H1 (cell line): ENCODE data around the gene CCNC. TPM values are rescaled to one million over a fixed set of nuclear protein-coding genes. Genes with fewer than 3 reads are reported as not detected.
A peak's percentile ranks its signal among the peaks of the same experiment; 100 is the strongest.

Experiments
- CTCF ChIA-PET: fragments of 300-600 bp; sonication (Branson Sonifier 250); formaldehyde crosslinking; loops from one replicate; lab custom pipeline; 2021; ENCODE audit not compliant: partially characterized antibody; lab: Charles Lee
- POLR2A ChIA-PET: fragments of 300-600 bp; sonication (Branson Sonifier 250); formaldehyde crosslinking; loops from one replicate; lab custom pipeline; 2021; ENCODE audit warnings: inconsistent platforms; ENCODE audit not compliant: partially characterized antibody; lab: Charles Lee
- DNase-seq, 2 experiments: peaks; one replicate each; pipeline versions ENCODE4 v3.0.0 to v3.0.0-alpha.2; 2010 to 2022; ENCODE audit warnings: low spot score in 2 of 2, low read depth in 1 of 2, mixed read lengths in 1 of 2
- FAIRE-seq: peaks from 2 replicates; lab custom pipeline; 2011; peaks lifted over from hg19 to GRCh38; lab: Jason Lieb, UNC
- H2AFZ ChIP-seq: 2 replicates; pipeline ENCODE4 v1.8.1; 2012; ENCODE audit warnings: low read length, inconsistent platforms
- H2AK5ac ChIP-seq: 2 replicates; pipeline ENCODE4 v1.6.1; 2013; ENCODE audit warnings: low read depth, low read length
- H2BK120ac ChIP-seq: replicated peaks from 2 replicates; pipeline ENCODE3; 2013; ENCODE audit warnings: low read depth, low read length, inconsistent platforms
- H2BK12ac ChIP-seq: 2 replicates; pipeline ENCODE4 v1.6.1; 2013; ENCODE audit warnings: low read depth, low read length
- H2BK15ac ChIP-seq: 2 replicates; pipeline ENCODE4 v1.6.1; 2013; ENCODE audit warnings: low read length
- H2BK20ac ChIP-seq: 2 replicates; pipeline ENCODE4 v1.6.1; 2013; ENCODE audit warnings: low read length
- H2BK5ac ChIP-seq: 2 replicates; pipeline ENCODE4 v1.6.1; 2013; ENCODE audit warnings: low read depth, low read length
- H3K14ac ChIP-seq: 2 replicates; pipeline ENCODE4 v1.6.1; 2013; ENCODE audit warnings: inconsistent platforms; ENCODE audit not compliant: insufficient read length
- H3K18ac ChIP-seq: 2 replicates; pipeline ENCODE4 v1.6.1; 2013; ENCODE audit warnings: low read length; ENCODE audit errors: extremely low read depth
- H3K23ac ChIP-seq: 2 replicates; pipeline ENCODE4 v1.6.1; 2013; ENCODE audit warnings: inconsistent platforms; ENCODE audit not compliant: insufficient read length
- H3K23me2 ChIP-seq: 2 replicates; pipeline ENCODE4 v1.6.1; 2013; ENCODE audit warnings: low read depth, low read length
- H3K27ac ChIP-seq: 2 replicates; pipeline ENCODE4 v1.6.1; 2011; ENCODE audit warnings: low read depth, low read length, inconsistent platforms
- H3K27me3 ChIP-seq, 4 experiments: replicated peaks in 1 of 4; 1 replicate in 1 of 4; 2 replicates in 3 of 4; pipeline versions ENCODE4 v1.6.1 to v1.8.1; 2011 to 2013; ENCODE audit warnings: low read length in 3 of 4, mild to moderate bottlenecking in 3 of 4, inconsistent platforms in 2 of 4, mixed read lengths in 2 of 4, moderate library complexity in 1 of 4; ENCODE audit not compliant: control insufficient read depth in 3 of 4, insufficient read depth in 3 of 4; ENCODE audit errors: extremely low read depth in 1 of 4
- H3K36me3 ChIP-seq, 4 experiments: 2 replicates each; pipeline versions ENCODE4 v1.6.1 to v1.8.1; 2011 to 2013; ENCODE audit warnings: mild to moderate bottlenecking in 4 of 4, low read length in 3 of 4, moderate library complexity in 2 of 4, control low read depth in 1 of 4, inconsistent platforms in 1 of 4; ENCODE audit not compliant: insufficient read depth in 4 of 4, control insufficient read depth in 2 of 4
- H3K4ac ChIP-seq: replicated peaks from 2 replicates; pipeline ENCODE3; 2013; ENCODE audit warnings: low read length, low read depth, mixed read lengths, inconsistent platforms; ENCODE audit not compliant: insufficient read length
- H3K4me1 ChIP-seq, 4 experiments: replicated peaks in 1 of 4; 1 replicate in 1 of 4; 2 replicates in 3 of 4; pipeline versions ENCODE4 v1.6.1 to v1.8.1; 2011 to 2013; ENCODE audit warnings: low read length in 3 of 4, inconsistent platforms in 2 of 4, mixed read lengths in 1 of 4; ENCODE audit not compliant: insufficient read depth in 4 of 4, control insufficient read depth in 3 of 4
- H3K4me2 ChIP-seq, 2 experiments: 2 replicates each; pipeline versions ENCODE4 v1.6.1 to v1.8.1; 2011 to 2013; ENCODE audit warnings: low read depth in 2 of 2, low read length in 2 of 2, control low read depth in 1 of 2, inconsistent platforms in 1 of 2, mild to moderate bottlenecking in 1 of 2; ENCODE audit not compliant: insufficient read depth in 1 of 2
- H3K4me3 ChIP-seq, 4 experiments: fragments of 200-600, 300-600 bp in 1 of 4; sonication (generic), shearing (Covaris generic), sonication (Bioruptor Twin) in 1 of 4; 2 replicates each; pipeline versions ENCODE4 v1.5.1 to v1.8.1; 2011 to 2016; ENCODE audit warnings: low read length in 4 of 4, low read depth in 3 of 4, control low read depth in 2 of 4, inconsistent platforms in 2 of 4, mild to moderate bottlenecking in 2 of 4, mixed read lengths in 1 of 4, moderate library complexity in 1 of 4; ENCODE audit not compliant: insufficient read depth in 2 of 4; ENCODE audit errors: extremely low read depth in 1 of 4
- H3K56ac ChIP-seq: replicated peaks from 2 replicates; pipeline ENCODE3; 2013; ENCODE audit warnings: low read depth, mild to moderate bottlenecking, mixed read lengths, low read length, inconsistent platforms; ENCODE audit not compliant: insufficient read length
- H3K79me1 ChIP-seq: 2 replicates; pipeline ENCODE4 v1.6.1; 2013; ENCODE audit warnings: low read depth, low read length, control low read depth
- H3K79me2 ChIP-seq, 2 experiments: 2 replicates each; pipeline versions ENCODE4 v1.6.1 to v1.8.1; 2012 to 2013; ENCODE audit warnings: low read length in 2 of 2, mild to moderate bottlenecking in 2 of 2, inconsistent platforms in 1 of 2; ENCODE audit not compliant: insufficient read depth in 2 of 2, control insufficient read depth in 1 of 2
- H3K9ac ChIP-seq, 4 experiments: replicated peaks in 1 of 4; 1 replicate in 1 of 4; 2 replicates in 3 of 4; pipeline versions ENCODE4 v1.6.1 to v1.8.1; 2011 to 2013; ENCODE audit warnings: low read depth in 3 of 4, low read length in 3 of 4, control low read depth in 2 of 4, mild to moderate bottlenecking in 2 of 4, moderate library complexity in 2 of 4, inconsistent platforms in 1 of 4; ENCODE audit errors: extremely low read depth in 1 of 4
- H3K9me3 ChIP-seq, 2 experiments: 2 replicates each; pipeline versions ENCODE4 v1.6.1 to v1.8.1; 2012 to 2013; ENCODE audit warnings: mild to moderate bottlenecking in 2 of 2, moderate library complexity in 2 of 2, control low read depth in 1 of 2, inconsistent platforms in 1 of 2, low read depth in 1 of 2, low read length in 1 of 2, mixed read lengths in 1 of 2; ENCODE audit not compliant: insufficient read depth in 2 of 2
- H4K20me1 ChIP-seq, 2 experiments: replicated peaks in 1 of 2; 2 replicates each; pipeline versions ENCODE3 to v1.8.1; 2011 to 2013; ENCODE audit warnings: inconsistent platforms in 2 of 2, low read length in 2 of 2, mild to moderate bottlenecking in 1 of 2; ENCODE audit not compliant: insufficient read depth in 2 of 2, control insufficient read depth in 1 of 2
- H4K5ac ChIP-seq: 2 replicates; pipeline ENCODE4 v1.6.1; 2013; ENCODE audit warnings: low read length, low read depth, mixed read lengths, inconsistent platforms; ENCODE audit not compliant: insufficient read length
- H4K8ac ChIP-seq: 2 replicates; pipeline ENCODE4 v1.8.0; 2013; ENCODE audit warnings: mild to moderate bottlenecking, moderate library complexity, low read length, inconsistent platforms; ENCODE audit not compliant: insufficient read depth; ENCODE audit errors: extremely low read depth
- H4K91ac ChIP-seq: replicated peaks from 2 replicates; pipeline ENCODE3; 2013; ENCODE audit warnings: low read length, mixed read lengths, inconsistent platforms; ENCODE audit not compliant: insufficient read length
- BRCA1 ChIP-seq: IDR thresholded peaks from 2 replicates; pipeline ENCODE4 v1.6.1; 2012; ENCODE audit warnings: low read depth, low read length, improper control_type of control experiment
- CEBPB ChIP-seq: IDR thresholded peaks from 2 replicates; pipeline ENCODE4 v1.6.1; 2012; ENCODE audit warnings: low read depth, low read length
- CHD2 ChIP-seq: IDR thresholded peaks from 2 replicates; pipeline ENCODE4 v1.6.1; 2012; ENCODE audit warnings: low read length, improper control_type of control experiment
- EGR1 ChIP-seq: IDR thresholded peaks from 2 replicates; pipeline ENCODE4 v1.6.1; 2011; ENCODE audit warnings: low read depth, low read length, borderline replicate concordance
- KDM1A ChIP-seq: fragments of 200-600, 300-600 bp; sonication (generic); IDR thresholded peaks from 2 replicates; pipeline ENCODE4 v1.7.1; 2016; ENCODE audit warnings: mild to moderate bottlenecking, low read length, borderline replicate concordance
- PHF8 ChIP-seq: fragments of 200-600 bp; sonication (generic); conservative IDR thresholded peaks from 2 replicates; pipeline ENCODE4 v1.7.1; 2012; ENCODE audit warnings: low read depth, mild to moderate bottlenecking, inconsistent platforms, low read length, moderate library complexity
- POLR2AphosphoS5 ChIP-seq: IDR thresholded peaks from 2 replicates; pipeline ENCODE4 v1.6.1; 2011; ENCODE audit warnings: low read depth, low read length
- RBBP5 ChIP-seq: IDR thresholded peaks from 2 replicates; pipeline ENCODE4 v1.7.1; 2012; ENCODE audit warnings: low read depth, mild to moderate bottlenecking, inconsistent platforms, low read length, moderate library complexity, borderline replicate concordance
- SUZ12 ChIP-seq: fragments of 200-600 bp; sonication (generic); IDR thresholded peaks from 2 replicates; pipeline ENCODE4 v1.6.1; 2012; ENCODE audit warnings: mild to moderate bottlenecking, inconsistent platforms, low read length, moderate library complexity, mixed read lengths
- TAF1 ChIP-seq: IDR thresholded peaks from 2 replicates; pipeline ENCODE4 v1.6.1; 2011; ENCODE audit warnings: mild to moderate bottlenecking, low read depth, low read length
- TAF7 ChIP-seq: optimal IDR thresholded peaks from 2 replicates; pipeline ENCODE3; 2011; ENCODE audit warnings: low read depth, mild to moderate bottlenecking, inconsistent platforms, low read length, moderate library complexity, borderline replicate concordance
- TBP ChIP-seq: IDR thresholded peaks from 2 replicates; pipeline ENCODE4 v1.6.1; 2011; ENCODE audit warnings: low read depth, low read length, improper control_type of control experiment
- TEAD4 ChIP-seq: IDR thresholded peaks from 2 replicates; pipeline ENCODE4 v1.6.1; 2012; ENCODE audit warnings: low read depth, low read length, inconsistent platforms, mixed read lengths
- WGBS, 2 experiments: shearing (Covaris generic) in 1 of 2; methylation state at CpG; one replicate each; pipeline versions ENCODE4 v1.1.6 to v1.1.7; 2013 to 2015; ENCODE audit warnings: low lambda C conversion rate in 2 of 2, mixed read lengths in 2 of 2, inconsistent platforms in 1 of 2, low coverage in 1 of 2, missing lambda C conversion rate in 1 of 2; ENCODE audit not compliant: insufficient replicate concordance in 2 of 2, insufficient coverage in 1 of 2, insufficient read length in 1 of 2; ENCODE audit errors: extremely low coverage in 1 of 2, missing lambda C conversion rate in 1 of 2; 5-methylcytosine and 5-hydroxymethylcytosine counted together
- polyA plus RNA-seq, 7 experiments: library from polyadenylated mRNA; depleted of rRNA in 3 of 7; stranded (reverse) in 5 of 7; unstranded in 2 of 7; fragments of >200 nt in 5 of 7; fragments of 200-250 nt in 2 of 7; gene quantifications; 1 replicate in 5 of 7; 2 replicates in 1 of 7; 4 replicates in 1 of 7; pipeline versions ENCODE4 v1.2.1 to v1.2.3, GENCODE V29; 2011 to 2013; ENCODE audit warnings: missing spikeins in 2 of 7, mixed read lengths in 2 of 7
- total RNA-seq: library from RNA; stranded (reverse); fragmentation: NEBNext Ultra II Directional; extraction: Animal tissue kit (Norgen Biotek cat#: 25700); gene quantifications from 2 replicates; pipeline ENCODE4 v1.2.1, GENCODE V29; 2021

The CCNC gene
- total and polyA plus RNA-seq, 2 of the 8 experiments (the other 6 are each of a cell fraction or from before 2014, with no cell fraction given), result 45.4 to 107 TPM

DNA sequence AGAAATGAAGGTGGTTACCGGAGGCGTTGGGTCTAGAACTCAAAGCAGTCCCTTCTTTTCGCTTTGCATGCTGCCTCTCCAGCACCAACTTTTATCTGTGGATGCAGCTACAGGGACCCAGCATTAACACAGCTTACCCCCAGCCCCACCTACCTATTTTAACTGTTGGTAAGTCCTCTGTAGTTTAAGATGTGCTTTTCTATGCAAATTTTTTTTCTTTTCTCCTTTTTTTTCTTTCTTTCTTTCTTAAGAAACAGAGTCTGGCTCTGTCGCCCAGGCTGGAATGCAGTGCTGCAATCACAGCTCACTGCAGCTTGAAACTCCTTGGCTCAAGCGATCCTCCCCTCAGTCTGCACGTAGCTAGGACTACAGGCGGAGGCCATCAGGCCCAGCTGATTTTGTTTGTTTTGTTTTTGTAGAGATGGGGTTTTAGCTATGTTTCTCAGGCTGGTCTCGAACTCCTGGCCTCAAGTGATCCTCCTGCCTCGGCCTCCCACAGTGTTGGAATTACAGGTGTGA lies 46.8 kb downstream of the CCNC start:
- H4K8ac ChIP-seq, result peak overlapping the region; percentile 96; the same call in 1 of the 2 replicates
- no peak for DNase-seq
- H3K14ac ChIP-seq, result no peak overlapping the region
- H3K36me3 ChIP-seq, result peaks cover 0 to 15% (median 0%) of the 10 kb centered on the region in 4 experiments; a peak in 1 of 8 replicates
- no peaks in the 10 kb centered on the region for H3K27me3 ChIP-seq
- H3K79me2 ChIP-seq, result peaks cover 0 to 26% of the 10 kb centered on the region in 2 experiments; a peak in 1 of 4 replicates
- H2BK12ac ChIP-seq, result peak overlapping the region; percentile 35; the same call in 1 of the 2 replicates
- H2BK5ac ChIP-seq, result peak overlapping the region; percentile 96
- peak overlapping the region; percentile 47 for H2AFZ ChIP-seq
- peak overlapping the region; percentile 50 to 78 for H3K4me2 ChIP-seq
- peak; percentile 28 for FAIRE-seq
- H3K79me1 ChIP-seq, result no peaks in the 10 kb centered on the region
- no peaks in the 10 kb centered on the region; the same call in 1 of the 2 replicates for H3K23me2 ChIP-seq
- H4K5ac ChIP-seq, result peak overlapping the region; percentile 69
- no peak overlapping the region for H2BK15ac ChIP-seq
- TF ChIP-seq CHD2, result no peak
- TF ChIP-seq TEAD4, result peak; percentile 56; the same call in 1 of the 2 replicates
- no peak for TF ChIP-seq SUZ12
- no peak for TF ChIP-seq PHF8
- TF ChIP-seq POLR2AphosphoS5, result peak; percentile 81; the same call in 1 of the 2 replicates
- TF ChIP-seq EGR1, result no peak
- peak; percentile 85 for TF ChIP-seq TAF1
- TF ChIP-seq BRCA1, result no peak
- 0 out of 2 replicates have a peak, but pooled peaks have one; percentile 25 for TF ChIP-seq CEBPB
- no peak for TF ChIP-seq RBBP5
- peak; percentile 34 for TF ChIP-seq TAF7
- TF ChIP-seq TBP, result peak; percentile 46; the same call in 1 of the 2 replicates
- TF ChIP-seq KDM1A, result peak; percentile 69; the same call in 1 of the 2 replicates
- peak overlapping the region; percentile 63 for H4K91ac ChIP-seq
- no peak overlapping the region for H2AK5ac ChIP-seq
- no peak overlapping the region for H2BK20ac ChIP-seq
- no peaks in the 10 kb centered on the region for H3K9me3 ChIP-seq
- no peak overlapping the region for H3K4ac ChIP-seq
- POLR2A ChIA-PET, result interaction anchor here (0.6 to 4.2 kb wide), 18 partner anchors 8 to 134 kb away, joined by 3 to 60 read pairs (median 6); partner anchors contain the start of gene CCNC
- H2BK120ac ChIP-seq, result no peak overlapping the region
- no peaks in the 10 kb centered on the region for H4K20me1 ChIP-seq
- H3K4me1 ChIP-seq, result peaks cover 0 to 4% (median 0%) of the 10 kb centered on the region in 4 experiments; a peak in 1 of 7 replicates
- WGBS, 2 experiments, result 41% methylated on average over 9 of the region's 9 CpGs; no CpG with 5 or more reads in 1 of the 2 experiments
- H3K23ac ChIP-seq, result no peak overlapping the region
- H3K18ac ChIP-seq, result peak overlapping the region; percentile 99
- peak overlapping the region; percentile 66 for H3K56ac ChIP-seq
- peak overlapping the region; percentile 73 to 99 (median 94) for H3K4me3 ChIP-seq
- CTCF ChIA-PET, result interaction anchor here (0.6 to 3.6 kb wide), 13 partner anchors 9 to 224 kb away, joined by 3 to 30 read pairs (median 4); partner anchors contain the start of gene CCNC
- H3K27ac ChIP-seq, result peak overlapping the region; percentile 95
- H3K9ac ChIP-seq, result peak overlapping the region; percentile 91 to 96 (median 95)
